Testis (tissue), 2 donors: Measurements from ENCODE around the gene TNRC18.

Experiments
- CTCF ChIP-seq, 3 experiments: fragments of 450-650 bp in 2 of 3; fragments of 200-600 bp in 1 of 3; sonication (generic) in 1 of 3; IDR thresholded peaks; one replicate each; pipeline ENCODE4 v1.5.1; 2016 to 2019; ENCODE audit warnings: antibody characterized with exemption in 3 of 3, mild to moderate bottlenecking in 2 of 3, moderate library complexity in 1 of 3
- POLR2A ChIP-seq: fragments of 450-650 bp; IDR thresholded peaks from one replicate; pipeline ENCODE4 v1.6.1; 2017; ENCODE audit warnings: antibody characterized with exemption, mild to moderate bottlenecking, moderate library complexity

- no peak for TF ChIP-seq CTCF (IDR thresholded peaks at IDR 0.05)
- TF ChIP-seq POLR2A = no peak
Measured at GRCh38 chr7:5278766-5279165, 144.9 kb downstream of the TNRC18 start.
